ENCODE results near the gene SSBP3.

Gene SSBP3

DNA sequence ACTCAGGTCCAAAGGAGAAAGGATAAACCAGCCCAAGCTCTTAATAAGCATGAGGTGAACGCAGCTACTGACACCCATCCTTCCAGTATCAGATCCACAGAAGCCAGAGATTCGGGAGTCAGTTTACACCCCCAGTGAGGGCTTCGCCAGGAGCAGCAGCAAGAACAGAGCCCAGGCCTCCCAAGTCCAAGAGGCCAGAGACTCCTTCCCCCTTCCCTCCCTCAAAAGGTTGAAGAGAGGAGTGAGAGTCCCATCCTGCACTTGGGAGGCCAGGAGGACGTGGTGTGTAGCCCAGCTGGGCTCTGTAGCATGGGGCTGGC, 133.5 kb downstream of the SSBP3 start:
- no peak for DNase-seq (ENCODE audit: extremely low read depth in 1 of 2, low read depth in 1 of 2)

- no peak for DNase-seq (ENCODE audit: extremely low read depth in 1 of 2, low read depth in 1 of 2)
Measured at GRCh38 chr1:54272134-54272533, 134.1 kb downstream of the SSBP3 start.

- no peak for DNase-seq (ENCODE audit: extremely low read depth in 1 of 2, low read depth in 1 of 2)
Measured at GRCh38 chr1:54271341-54271740, 134.9 kb downstream of the SSBP3 start.

DNA sequence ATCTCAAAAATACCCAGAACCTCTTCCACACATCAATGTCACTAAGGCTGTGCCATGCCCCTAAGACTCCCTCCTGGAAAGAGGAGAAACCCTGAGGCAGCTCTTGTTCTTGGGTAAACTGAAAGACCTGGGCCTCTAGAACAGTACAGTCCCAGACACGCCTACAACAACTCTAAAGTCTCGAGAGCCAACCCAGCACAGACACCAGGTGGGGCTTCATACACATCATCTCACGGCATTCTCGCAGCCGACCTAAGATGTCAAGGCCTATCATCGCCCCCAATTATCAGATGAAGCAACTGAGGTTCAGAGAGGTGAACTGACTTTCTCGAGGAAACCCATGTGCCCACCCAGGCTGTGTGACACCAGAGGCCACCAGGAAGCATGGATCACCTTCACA, 135.7 kb downstream of the SSBP3 start:
- DNase-seq (ENCODE audit: extremely low read depth in 1 of 2, low read depth in 1 of 2) = no peak

DNA sequence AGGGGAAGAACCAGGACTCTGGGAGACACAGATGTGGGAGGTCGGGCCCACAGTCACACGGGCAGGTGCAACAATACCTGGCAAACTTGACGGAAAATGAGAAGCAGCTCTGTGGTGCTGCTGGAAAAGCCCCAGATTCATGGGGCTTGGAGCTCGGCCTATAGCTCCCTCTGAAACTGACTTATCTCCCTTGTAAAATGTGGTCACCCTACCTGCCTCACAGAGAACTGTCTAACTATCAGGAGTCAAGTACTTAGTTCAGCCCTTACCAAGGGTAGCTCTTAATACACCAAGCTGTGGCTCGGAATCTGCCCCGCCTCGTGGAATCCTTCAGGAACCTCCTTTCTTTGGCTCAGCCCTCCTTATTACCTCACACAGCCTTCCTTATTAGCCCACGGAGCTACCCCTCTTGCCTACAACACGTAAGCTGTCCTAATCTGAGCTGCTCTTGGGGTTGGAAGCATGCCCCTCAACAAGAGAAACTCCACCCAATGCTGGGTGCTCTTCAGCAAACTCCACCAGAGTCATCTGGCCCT, 137.4 kb downstream of the SSBP3 start:
- no peak for DNase-seq (ENCODE audit: extremely low read depth in 1 of 2, low read depth in 1 of 2)

DNA sequence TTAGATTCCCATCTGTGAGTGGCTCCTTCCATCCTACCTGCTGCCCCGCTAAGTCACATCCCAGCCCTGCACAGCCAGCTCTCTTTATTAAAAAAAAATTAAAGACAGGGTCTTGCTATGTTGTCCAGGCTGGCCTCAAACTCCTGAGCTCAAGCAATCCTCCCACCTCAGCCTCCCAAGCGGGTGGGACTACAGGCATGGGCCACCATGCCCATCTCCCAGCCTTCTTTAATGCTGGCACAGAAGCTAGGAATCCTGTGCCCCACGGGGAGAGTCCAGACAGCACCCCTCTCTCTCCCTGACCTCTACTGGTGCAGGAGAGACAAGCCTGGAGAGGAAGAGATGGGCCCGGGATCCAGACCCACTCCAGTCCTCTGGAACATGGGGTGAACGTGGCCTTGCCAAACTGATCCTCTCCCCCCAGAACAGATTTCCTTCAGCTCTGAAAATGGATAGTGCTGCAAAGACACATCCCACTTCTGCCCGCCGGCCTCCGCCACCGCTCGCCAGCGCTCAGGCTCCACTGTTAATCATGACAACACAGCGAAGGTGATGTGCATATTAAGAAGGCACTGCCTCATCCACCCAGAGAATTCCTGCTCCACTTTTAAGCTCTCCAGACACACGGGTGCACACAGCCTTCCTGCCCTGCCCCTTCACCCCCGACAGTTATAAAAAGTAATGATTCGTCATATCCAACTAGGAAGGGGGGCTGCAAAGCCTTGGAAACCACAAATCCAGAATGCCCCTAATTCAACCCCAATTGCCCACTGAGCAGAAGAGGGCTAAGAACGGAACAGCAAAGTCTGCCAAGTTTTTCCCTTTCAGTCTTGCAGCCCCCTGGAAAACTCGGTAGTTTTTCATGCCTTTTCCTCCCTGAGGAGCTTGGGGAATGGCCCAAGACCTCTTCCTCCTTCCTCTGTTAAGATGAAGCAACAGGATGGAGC, 138.1 kb downstream of the SSBP3 start:
- DNase-seq (ENCODE audit: extremely low read depth in 1 of 2, low read depth in 1 of 2) = no peak

- no peak for DNase-seq (ENCODE audit: extremely low read depth in 1 of 2, low read depth in 1 of 2)
Measured at GRCh38 chr1:54266908-54267307, 139.3 kb downstream of the SSBP3 start.

GRCh38 chr1:54266195-54266594, 140.0 kb downstream of the SSBP3 start:
- no peak for DNase-seq (ENCODE audit: extremely low read depth in 1 of 2, low read depth in 1 of 2)

- no peak for DNase-seq (ENCODE audit: extremely low read depth in 1 of 2, low read depth in 1 of 2)
Measured at GRCh38 chr1:54265659-54266058, 140.5 kb downstream of the SSBP3 start.

- no peak for DNase-seq (ENCODE audit: extremely low read depth in 1 of 2, low read depth in 1 of 2)
Measured at GRCh38 chr1:54265126-54265525, 141.1 kb downstream of the SSBP3 start.

DNA sequence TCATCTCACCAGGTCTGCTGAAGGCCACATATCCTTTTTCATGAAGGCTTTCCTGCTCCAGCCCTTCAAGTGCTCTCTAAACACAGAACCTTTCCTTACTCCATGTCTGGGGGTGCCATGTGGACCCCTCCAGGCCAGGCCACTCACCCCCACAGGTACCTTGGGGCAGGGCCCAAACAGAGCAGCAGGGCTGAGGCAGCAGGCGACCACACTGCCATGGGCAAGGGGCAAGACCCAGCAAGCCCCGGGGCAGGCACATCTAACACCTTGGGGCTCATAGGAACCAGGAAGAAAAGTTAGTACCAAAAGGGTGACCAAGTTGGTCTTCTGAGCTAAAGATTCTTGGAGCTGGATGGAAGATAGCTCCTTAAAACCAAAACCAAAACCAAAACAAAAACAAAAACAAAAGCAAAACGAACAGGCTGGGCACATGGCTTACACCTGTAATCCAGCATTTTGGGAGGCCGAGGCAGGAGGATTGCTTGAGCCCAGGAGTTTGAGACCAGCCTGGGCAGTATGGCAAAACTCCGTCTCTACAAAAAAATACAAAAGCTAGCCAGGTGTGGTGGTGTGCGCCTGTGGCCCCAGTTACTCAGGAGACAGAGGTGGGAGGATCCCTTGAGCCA, 142.5 kb downstream of the SSBP3 start:
- DNase-seq (ENCODE audit: extremely low read depth in 1 of 2, low read depth in 1 of 2) = no peak

DNA sequence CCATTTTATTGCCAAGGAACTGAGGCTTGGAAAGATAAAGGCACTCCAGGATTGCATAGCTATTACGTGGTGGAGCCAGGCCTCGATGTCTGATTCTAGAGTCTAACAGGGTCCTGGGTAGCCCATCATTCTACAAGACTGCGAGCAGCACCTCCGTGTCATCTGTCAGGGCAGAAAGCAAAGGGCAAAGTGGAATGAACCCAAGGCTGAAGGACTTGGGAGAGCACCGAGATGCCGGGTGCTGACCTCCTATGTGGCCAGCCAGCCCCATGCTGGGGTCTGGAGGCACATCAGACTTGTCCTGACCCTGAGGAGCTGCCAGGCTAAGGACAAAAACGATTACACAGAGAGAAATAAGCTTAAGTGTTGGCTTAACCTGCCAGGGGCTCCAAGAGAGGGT, 143.9 kb downstream of the SSBP3 start:
- DNase-seq (ENCODE audit: extremely low read depth in 1 of 2, low read depth in 1 of 2) = no peak

DNA sequence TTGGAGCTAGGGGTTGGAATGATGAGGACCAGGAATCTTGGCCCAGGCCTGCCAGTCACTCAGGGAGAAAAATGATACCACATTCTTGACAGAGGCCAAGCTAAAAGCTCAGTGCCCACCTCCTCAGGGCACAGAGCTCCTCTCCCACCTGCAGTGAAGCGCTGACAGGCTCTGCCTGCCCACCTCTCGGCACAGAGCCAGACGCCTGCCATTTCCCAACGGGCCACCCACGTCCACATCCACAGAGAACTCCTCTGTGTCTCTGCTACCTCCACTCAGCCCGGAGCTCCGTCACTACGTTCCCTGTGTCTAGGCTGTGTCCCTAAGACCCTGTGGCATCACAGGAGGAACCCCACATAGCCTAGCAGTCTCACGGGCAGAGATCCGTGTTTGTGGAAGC, 145.4 kb downstream of the SSBP3 start:
- DNase-seq (ENCODE audit: extremely low read depth in 1 of 2, low read depth in 1 of 2) = no peak

DNA sequence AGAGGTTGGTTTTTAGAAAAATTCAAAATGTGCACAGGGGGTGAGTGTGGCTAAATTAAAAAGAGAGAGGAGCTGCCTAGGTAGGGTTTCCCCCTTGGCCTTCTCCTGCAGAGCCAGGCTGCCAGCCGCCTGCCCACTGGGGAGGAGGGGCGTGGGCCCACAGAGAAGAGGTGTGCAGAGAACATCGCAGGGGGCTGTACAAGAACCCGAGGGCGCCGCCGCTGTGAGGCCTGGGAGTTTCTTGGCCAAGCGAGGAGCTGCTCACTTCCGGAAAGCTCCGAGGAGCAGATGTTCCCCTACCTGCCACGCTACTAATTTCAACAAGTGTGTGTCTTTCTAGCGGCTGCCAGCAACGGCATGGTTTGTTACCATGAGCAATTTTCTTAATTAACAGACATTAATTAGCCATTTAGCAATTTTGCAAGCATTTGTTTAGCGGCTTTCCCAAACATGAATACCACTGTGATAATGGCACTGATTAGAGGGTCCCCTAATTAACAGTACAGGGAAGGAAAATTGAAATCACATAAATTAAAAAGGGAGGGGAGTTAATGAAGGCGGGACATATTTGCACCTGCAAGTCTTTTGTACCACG, 146.6 kb downstream of the SSBP3 start:
- DNase-seq (ENCODE audit: extremely low read depth in 1 of 2, low read depth in 1 of 2) = no peak

DNA sequence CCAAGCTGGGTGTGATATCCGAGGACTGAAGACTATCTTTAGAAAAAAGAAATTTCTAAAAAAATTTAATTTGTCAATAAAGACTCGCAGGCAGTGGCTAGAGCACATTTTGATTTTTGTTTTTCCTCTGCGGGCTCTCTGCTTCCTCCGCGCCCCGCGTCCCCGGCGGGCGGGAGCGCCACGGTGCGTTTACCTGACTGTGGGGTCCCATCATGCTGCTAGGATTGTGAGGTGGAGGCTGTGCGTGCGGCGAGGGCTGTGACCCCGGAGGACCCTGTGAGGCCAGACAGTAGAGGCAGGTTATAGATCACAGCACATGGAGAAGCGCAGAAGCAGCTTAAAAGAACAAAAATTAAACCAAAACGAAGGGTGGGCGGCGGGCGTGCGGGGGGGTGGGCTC, 148.3 kb downstream of the SSBP3 start:
- DNase-seq (ENCODE audit: extremely low read depth in 1 of 2, low read depth in 1 of 2) = no peak

DNA sequence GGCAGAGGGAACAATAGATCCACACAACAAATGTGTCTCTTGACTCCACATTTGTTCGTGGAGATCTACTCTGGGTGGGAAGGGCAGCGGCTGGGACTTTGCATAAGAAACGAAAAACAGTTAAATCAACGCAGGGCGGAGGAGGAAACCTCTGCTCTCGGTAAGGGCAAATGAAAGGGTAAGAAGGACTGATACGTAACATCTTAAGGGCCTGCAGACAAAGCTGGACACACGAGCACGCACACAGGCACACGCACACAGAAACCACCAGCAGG, 148.9 kb downstream of the SSBP3 start:
- DNase-seq (ENCODE audit: extremely low read depth in 1 of 2, low read depth in 1 of 2) = no peak

DNA sequence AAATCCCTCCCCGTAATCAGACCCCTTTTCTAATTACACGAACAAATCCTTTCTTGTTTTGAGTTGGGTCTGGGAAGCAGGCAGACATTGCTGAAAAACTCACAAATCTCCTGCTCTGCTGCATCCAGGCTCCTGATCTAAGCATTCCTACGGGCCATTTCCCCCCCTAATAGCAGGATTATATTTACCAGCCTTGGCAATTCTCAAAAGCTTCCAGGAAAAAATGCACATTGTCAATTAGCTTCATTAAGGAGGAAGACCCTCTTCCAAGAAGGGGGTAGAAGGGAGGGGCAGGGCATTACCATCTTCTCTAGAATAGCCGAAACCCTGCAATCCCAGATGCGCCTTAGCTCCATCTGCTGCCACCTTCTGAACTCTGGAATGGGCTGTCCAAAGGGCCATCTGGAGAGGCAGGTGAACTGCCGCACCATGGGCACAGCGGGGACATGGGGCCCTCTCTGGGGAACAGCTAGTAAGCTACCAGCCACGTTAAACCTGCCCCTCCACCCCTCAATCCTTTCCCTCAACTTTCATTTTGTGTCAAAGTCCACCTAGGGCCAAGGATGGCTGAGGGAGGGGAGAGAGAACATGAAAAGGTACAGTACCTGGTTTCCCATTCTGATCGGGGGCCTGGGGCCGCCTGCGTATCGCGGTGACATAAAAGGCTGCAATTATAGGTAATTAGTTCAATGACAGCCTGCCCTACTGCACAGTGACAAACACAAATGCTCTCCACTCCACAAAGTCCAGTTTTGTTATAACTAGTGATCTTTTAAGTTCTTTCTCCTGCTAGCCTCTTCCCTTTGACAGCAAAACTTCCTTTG, 149.5 kb downstream of the SSBP3 start:
- DNase-seq (ENCODE audit: extremely low read depth in 1 of 2, low read depth in 1 of 2) = no peak

DNA sequence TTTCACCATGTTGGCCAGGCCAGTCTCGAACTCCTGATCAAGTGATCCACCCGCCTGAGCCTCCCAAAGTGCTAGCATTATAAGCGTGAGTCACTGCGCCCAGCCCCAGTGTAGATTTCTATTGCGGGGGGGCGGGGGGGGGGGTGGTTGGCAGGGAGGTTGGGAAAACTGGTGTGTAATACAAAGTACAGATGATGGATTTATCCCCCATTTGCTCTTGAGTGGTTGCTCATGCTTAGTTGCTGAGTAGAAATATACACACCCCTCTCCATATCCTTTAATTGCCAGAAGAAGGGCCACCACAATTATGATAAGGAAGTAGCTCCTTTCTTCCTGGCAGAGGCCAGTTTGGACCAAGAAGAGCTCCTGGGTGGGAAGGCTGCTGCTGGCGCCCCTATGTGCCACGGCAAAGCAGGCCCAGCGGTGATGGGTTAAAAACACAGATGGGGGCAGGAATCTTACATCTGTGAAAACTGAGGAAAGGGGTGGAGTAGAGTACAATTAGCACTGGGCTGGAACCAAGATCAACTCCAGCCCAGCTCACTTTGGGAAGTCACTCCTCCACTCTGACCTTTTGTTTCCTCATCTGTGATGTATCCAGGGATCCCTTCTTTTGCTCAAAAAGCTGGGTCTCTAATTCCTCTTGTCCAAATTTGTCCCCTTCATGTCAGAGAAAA, 151.0 kb downstream of the SSBP3 start:
- DNase-seq (ENCODE audit: extremely low read depth in 1 of 2, low read depth in 1 of 2) = no peak

- no peak for DNase-seq (ENCODE audit: extremely low read depth in 1 of 2, low read depth in 1 of 2)
Measured at GRCh38 chr1:54254055-54254454, 152.1 kb downstream of the SSBP3 start.

DNA sequence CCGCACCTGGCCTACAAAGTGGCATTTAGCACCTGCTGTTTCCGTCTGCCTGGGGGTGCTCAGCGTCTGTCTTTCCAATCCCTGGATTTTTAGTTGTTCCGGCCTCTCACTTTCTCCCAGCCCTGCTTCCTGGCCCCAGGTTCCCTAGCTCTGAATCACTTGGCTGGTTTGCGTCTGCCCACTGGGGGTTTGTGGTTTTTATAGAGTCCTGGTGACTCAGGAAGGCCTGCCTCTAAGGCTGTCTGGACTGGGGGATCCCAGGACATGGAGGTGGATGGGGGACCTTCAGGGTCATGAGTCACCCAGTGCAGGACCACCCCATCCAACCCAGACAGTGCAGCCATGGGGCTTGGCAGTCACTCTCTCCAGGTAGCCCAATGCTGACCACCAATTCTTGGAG, 152.7 kb downstream of the SSBP3 start:
- no peak for DNase-seq (ENCODE audit: extremely low read depth in 1 of 2, low read depth in 1 of 2)

Data from stimulated activated CD8-positive, alpha-beta memory T cell treated with anti-CD3 and anti-CD28 coated beads, Interleukin-7, amount 100 ng/mL, for 48 hours (primary cell).